ENCODE data around the gene PCNX2. TPM values are rescaled to one million over a fixed set of nuclear protein-coding genes. Genes with fewer than 3 reads are reported as not detected.

The PCNX2 gene
- total and polyA plus RNA-seq, 2 of the 8 experiments (the other 6 are each of a cell fraction or from before 2014, with no cell fraction given) = 46.1 to 57.6 TPM

GRCh38 chr1:232999956-233000625 lies 295.4 kb downstream of the PCNX2 start (continued):
- TF ChIP-seq POLR2AphosphoS5 (IDR thresholded peaks at IDR 0.05; ENCODE audit: low read depth, low read length) = no peak
- no peak for TF ChIP-seq RAD21 (IDR thresholded peaks at IDR 0.05 in 1 of 2, conservative IDR thresholded peaks at IDR 0.05 in 1 of 2; ENCODE audit: low read depth in 2 of 2, low read length in 2 of 2)
